H1 (cell line): ENCODE data around the gene ADCY2. TPM values are rescaled to one million over a fixed set of nuclear protein-coding genes. Genes with fewer than 3 reads are reported as not detected.

ENCODE experiments used
- CTCF ChIA-PET: fragments of 300-600 bp; sonication (Branson Sonifier 250); formaldehyde crosslinking; loops from one replicate; lab custom pipeline; 2021; ENCODE audit not compliant: partially characterized antibody; lab: Charles Lee
- POLR2A ChIA-PET: fragments of 300-600 bp; sonication (Branson Sonifier 250); formaldehyde crosslinking; loops from one replicate; lab custom pipeline; 2021; ENCODE audit warnings: inconsistent platforms; ENCODE audit not compliant: partially characterized antibody; lab: Charles Lee
- DNase-seq, 2 experiments: peaks; one replicate each; pipeline versions ENCODE4 v3.0.0 to v3.0.0-alpha.2; 2010 to 2022; ENCODE audit warnings: low spot score in 2 of 2, low read depth in 1 of 2, mixed read lengths in 1 of 2
- FAIRE-seq: peaks from 2 replicates; lab custom pipeline; 2011; peaks lifted over from hg19 to GRCh38; lab: Jason Lieb, UNC
- H2AFZ ChIP-seq: 2 replicates; pipeline ENCODE4 v1.8.1; 2012; ENCODE audit warnings: low read length, inconsistent platforms
- H2AK5ac ChIP-seq: 2 replicates; pipeline ENCODE4 v1.6.1; 2013; ENCODE audit warnings: low read depth, low read length
- H2BK120ac ChIP-seq: replicated peaks from 2 replicates; pipeline ENCODE3; 2013; ENCODE audit warnings: low read depth, low read length, inconsistent platforms
- H2BK12ac ChIP-seq: 2 replicates; pipeline ENCODE4 v1.6.1; 2013; ENCODE audit warnings: low read depth, low read length
- H2BK15ac ChIP-seq: 2 replicates; pipeline ENCODE4 v1.6.1; 2013; ENCODE audit warnings: low read length
- H2BK20ac ChIP-seq: 2 replicates; pipeline ENCODE4 v1.6.1; 2013; ENCODE audit warnings: low read length
- H2BK5ac ChIP-seq: 2 replicates; pipeline ENCODE4 v1.6.1; 2013; ENCODE audit warnings: low read depth, low read length
- H3K14ac ChIP-seq: 2 replicates; pipeline ENCODE4 v1.6.1; 2013; ENCODE audit warnings: inconsistent platforms; ENCODE audit not compliant: insufficient read length
- H3K18ac ChIP-seq: 2 replicates; pipeline ENCODE4 v1.6.1; 2013; ENCODE audit warnings: low read length; ENCODE audit errors: extremely low read depth
- H3K23ac ChIP-seq: 2 replicates; pipeline ENCODE4 v1.6.1; 2013; ENCODE audit warnings: inconsistent platforms; ENCODE audit not compliant: insufficient read length
- H3K23me2 ChIP-seq: 2 replicates; pipeline ENCODE4 v1.6.1; 2013; ENCODE audit warnings: low read depth, low read length
- H3K27ac ChIP-seq: 2 replicates; pipeline ENCODE4 v1.6.1; 2011; ENCODE audit warnings: low read depth, low read length, inconsistent platforms
- H3K27me3 ChIP-seq, 4 experiments: replicated peaks in 1 of 4; 1 replicate in 1 of 4; 2 replicates in 3 of 4; pipeline versions ENCODE4 v1.6.1 to v1.8.1; 2011 to 2013; ENCODE audit warnings: low read length in 3 of 4, mild to moderate bottlenecking in 3 of 4, inconsistent platforms in 2 of 4, mixed read lengths in 2 of 4, moderate library complexity in 1 of 4; ENCODE audit not compliant: control insufficient read depth in 3 of 4, insufficient read depth in 3 of 4; ENCODE audit errors: extremely low read depth in 1 of 4
- H3K36me3 ChIP-seq, 4 experiments: 2 replicates each; pipeline versions ENCODE4 v1.6.1 to v1.8.1; 2011 to 2013; ENCODE audit warnings: mild to moderate bottlenecking in 4 of 4, low read length in 3 of 4, moderate library complexity in 2 of 4, control low read depth in 1 of 4, inconsistent platforms in 1 of 4; ENCODE audit not compliant: insufficient read depth in 4 of 4, control insufficient read depth in 2 of 4
- H3K4ac ChIP-seq: replicated peaks from 2 replicates; pipeline ENCODE3; 2013; ENCODE audit warnings: low read length, low read depth, mixed read lengths, inconsistent platforms; ENCODE audit not compliant: insufficient read length
- H3K4me1 ChIP-seq, 4 experiments: replicated peaks in 1 of 4; 1 replicate in 1 of 4; 2 replicates in 3 of 4; pipeline versions ENCODE4 v1.6.1 to v1.8.1; 2011 to 2013; ENCODE audit warnings: low read length in 3 of 4, inconsistent platforms in 2 of 4, mixed read lengths in 1 of 4; ENCODE audit not compliant: insufficient read depth in 4 of 4, control insufficient read depth in 3 of 4
- H3K4me2 ChIP-seq, 2 experiments: 2 replicates each; pipeline versions ENCODE4 v1.6.1 to v1.8.1; 2011 to 2013; ENCODE audit warnings: low read depth in 2 of 2, low read length in 2 of 2, control low read depth in 1 of 2, inconsistent platforms in 1 of 2, mild to moderate bottlenecking in 1 of 2; ENCODE audit not compliant: insufficient read depth in 1 of 2
- H3K4me3 ChIP-seq, 4 experiments: fragments of 200-600, 300-600 bp in 1 of 4; sonication (generic), shearing (Covaris generic), sonication (Bioruptor Twin) in 1 of 4; 2 replicates each; pipeline versions ENCODE4 v1.5.1 to v1.8.1; 2011 to 2016; ENCODE audit warnings: low read length in 4 of 4, low read depth in 3 of 4, control low read depth in 2 of 4, inconsistent platforms in 2 of 4, mild to moderate bottlenecking in 2 of 4, mixed read lengths in 1 of 4, moderate library complexity in 1 of 4; ENCODE audit not compliant: insufficient read depth in 2 of 4; ENCODE audit errors: extremely low read depth in 1 of 4
- H3K56ac ChIP-seq: replicated peaks from 2 replicates; pipeline ENCODE3; 2013; ENCODE audit warnings: low read depth, mild to moderate bottlenecking, mixed read lengths, low read length, inconsistent platforms; ENCODE audit not compliant: insufficient read length
- H3K79me1 ChIP-seq: 2 replicates; pipeline ENCODE4 v1.6.1; 2013; ENCODE audit warnings: low read depth, low read length, control low read depth
- H3K79me2 ChIP-seq, 2 experiments: 2 replicates each; pipeline versions ENCODE4 v1.6.1 to v1.8.1; 2012 to 2013; ENCODE audit warnings: low read length in 2 of 2, mild to moderate bottlenecking in 2 of 2, inconsistent platforms in 1 of 2; ENCODE audit not compliant: insufficient read depth in 2 of 2, control insufficient read depth in 1 of 2
- H3K9ac ChIP-seq, 4 experiments: replicated peaks in 1 of 4; 1 replicate in 1 of 4; 2 replicates in 3 of 4; pipeline versions ENCODE4 v1.6.1 to v1.8.1; 2011 to 2013; ENCODE audit warnings: low read depth in 3 of 4, low read length in 3 of 4, control low read depth in 2 of 4, mild to moderate bottlenecking in 2 of 4, moderate library complexity in 2 of 4, inconsistent platforms in 1 of 4; ENCODE audit errors: extremely low read depth in 1 of 4
- H3K9me3 ChIP-seq, 2 experiments: 2 replicates each; pipeline versions ENCODE4 v1.6.1 to v1.8.1; 2012 to 2013; ENCODE audit warnings: mild to moderate bottlenecking in 2 of 2, moderate library complexity in 2 of 2, control low read depth in 1 of 2, inconsistent platforms in 1 of 2, low read depth in 1 of 2, low read length in 1 of 2, mixed read lengths in 1 of 2; ENCODE audit not compliant: insufficient read depth in 2 of 2
- H4K20me1 ChIP-seq, 2 experiments: replicated peaks in 1 of 2; 2 replicates each; pipeline versions ENCODE3 to v1.8.1; 2011 to 2013; ENCODE audit warnings: inconsistent platforms in 2 of 2, low read length in 2 of 2, mild to moderate bottlenecking in 1 of 2; ENCODE audit not compliant: insufficient read depth in 2 of 2, control insufficient read depth in 1 of 2
- H4K5ac ChIP-seq: 2 replicates; pipeline ENCODE4 v1.6.1; 2013; ENCODE audit warnings: low read length, low read depth, mixed read lengths, inconsistent platforms; ENCODE audit not compliant: insufficient read length
- H4K8ac ChIP-seq: 2 replicates; pipeline ENCODE4 v1.8.0; 2013; ENCODE audit warnings: mild to moderate bottlenecking, moderate library complexity, low read length, inconsistent platforms; ENCODE audit not compliant: insufficient read depth; ENCODE audit errors: extremely low read depth
- H4K91ac ChIP-seq: replicated peaks from 2 replicates; pipeline ENCODE3; 2013; ENCODE audit warnings: low read length, mixed read lengths, inconsistent platforms; ENCODE audit not compliant: insufficient read length
- ATF2 ChIP-seq: IDR thresholded peaks from 2 replicates; pipeline ENCODE4 v1.6.1; 2012; ENCODE audit warnings: low read length, inconsistent platforms
- BCL11A ChIP-seq, 2 experiments: IDR thresholded peaks; one replicate each; pipeline ENCODE4 v1.6.1; 2011; ENCODE audit warnings: low read depth in 2 of 2, low read length in 2 of 2, mild to moderate bottlenecking in 2 of 2
- E2F6 ChIP-seq: IDR thresholded peaks from 2 replicates; pipeline ENCODE4 v1.6.1; 2012; ENCODE audit warnings: inconsistent platforms
- EP300 ChIP-seq, 2 experiments: IDR thresholded peaks; 1 replicate in 1 of 2; 2 replicates in 1 of 2; pipeline ENCODE4 v1.6.1; 2011 to 2012; ENCODE audit warnings: low read depth in 2 of 2, low read length in 2 of 2, mild to moderate bottlenecking in 2 of 2, borderline replicate concordance in 1 of 2, inconsistent platforms in 1 of 2, moderate library complexity in 1 of 2
- RFX5 ChIP-seq: IDR thresholded peaks from 2 replicates; pipeline ENCODE4 v1.6.1; 2011; ENCODE audit warnings: low read depth, low read length, improper control_type of control experiment, borderline replicate concordance
- SIRT6 ChIP-seq: IDR thresholded peaks from one replicate; pipeline ENCODE4 v1.7.1; 2012; ENCODE audit warnings: low read length, inconsistent platforms
- TAF1 ChIP-seq: IDR thresholded peaks from 2 replicates; pipeline ENCODE4 v1.6.1; 2011; ENCODE audit warnings: mild to moderate bottlenecking, low read depth, low read length
- TCF12 ChIP-seq: IDR thresholded peaks from 2 replicates; pipeline ENCODE4 v1.6.1; 2011; ENCODE audit warnings: low read depth, mild to moderate bottlenecking, low read length
- TEAD4 ChIP-seq: IDR thresholded peaks from 2 replicates; pipeline ENCODE4 v1.6.1; 2012; ENCODE audit warnings: low read depth, low read length, inconsistent platforms, mixed read lengths
- YY1 ChIP-seq: IDR thresholded peaks from 2 replicates; pipeline ENCODE4 v1.6.1; 2011; ENCODE audit warnings: low read depth, mild to moderate bottlenecking, low read length
- WGBS, 2 experiments: shearing (Covaris generic) in 1 of 2; methylation state at CpG; one replicate each; pipeline versions ENCODE4 v1.1.6 to v1.1.7; 2013 to 2015; ENCODE audit warnings: low lambda C conversion rate in 2 of 2, mixed read lengths in 2 of 2, inconsistent platforms in 1 of 2, low coverage in 1 of 2, missing lambda C conversion rate in 1 of 2; ENCODE audit not compliant: insufficient replicate concordance in 2 of 2, insufficient coverage in 1 of 2, insufficient read length in 1 of 2; ENCODE audit errors: extremely low coverage in 1 of 2, missing lambda C conversion rate in 1 of 2; 5-methylcytosine and 5-hydroxymethylcytosine counted together
- polyA plus RNA-seq, 7 experiments: library from polyadenylated mRNA; depleted of rRNA in 3 of 7; stranded (reverse) in 5 of 7; unstranded in 2 of 7; fragments of >200 nt in 5 of 7; fragments of 200-250 nt in 2 of 7; gene quantifications; 1 replicate in 5 of 7; 2 replicates in 1 of 7; 4 replicates in 1 of 7; pipeline versions ENCODE4 v1.2.1 to v1.2.3, GENCODE V29; 2011 to 2013; ENCODE audit warnings: missing spikeins in 2 of 7, mixed read lengths in 2 of 7
- total RNA-seq: library from RNA; stranded (reverse); fragmentation: NEBNext Ultra II Directional; extraction: Animal tissue kit (Norgen Biotek cat#: 25700); gene quantifications from 2 replicates; pipeline ENCODE4 v1.2.1, GENCODE V29; 2021

The ADCY2 gene
- total and polyA plus RNA-seq, 2 of the 8 experiments (the other 6 are each of a cell fraction or from before 2014, with no cell fraction given) = 35.8 to 122 TPM

GRCh38 chr5:7473668-7474215, 77.8 kb downstream of the ADCY2 start:
- H4K91ac ChIP-seq = no peak overlapping the region
- no peak overlapping the region for H2BK20ac ChIP-seq
- no peak overlapping the region for H4K8ac ChIP-seq
- DNase-seq (peak in 1 of 2 experiments; percentile 29), FAIRE-seq (peak; percentile 97)
- peaks cover 3 to 18% (median 10%) of the 10 kb centered on the region in 4 experiments for H3K4me1 ChIP-seq
- ChIA-PET CTCF (interaction anchor here (1.0 to 5.3 kb wide), 5 partner anchors 8 to 120 kb away, joined by 4 to 19 read pairs (median 5); no protein-coding TSS in a partner anchor), POLR2A (interaction anchor here (0.8 kb wide), 1 partner anchor 218 kb away, joined by 3 read pairs; no protein-coding TSS in a partner anchor)
- H3K9me3 ChIP-seq = peaks cover 0 to 4% of the 10 kb centered on the region in 2 experiments; a peak in 3 of 4 replicates
- H2AFZ ChIP-seq = no peak overlapping the region
- no peak overlapping the region for H2AK5ac ChIP-seq
- peak overlapping the region in 1 of 4 experiments; percentile 5; a peak in 1 of 8 replicates for H3K4me3 ChIP-seq
- H4K20me1 ChIP-seq = peaks cover 0 to 2% of the 10 kb centered on the region in 2 experiments
- no peak overlapping the region for H3K56ac ChIP-seq
- H2BK15ac ChIP-seq = no peak overlapping the region
- H2BK120ac ChIP-seq = no peak overlapping the region
- H3K18ac ChIP-seq = no peak overlapping the region
- H3K27me3 ChIP-seq = no peaks in the 10 kb centered on the region
- no peak overlapping the region for H2BK12ac ChIP-seq
- H4K5ac ChIP-seq = no peak overlapping the region
- peak overlapping the region in 1 of 4 experiments; percentile 34; a peak in 1 of 7 replicates for H3K9ac ChIP-seq
- H3K27ac ChIP-seq = peak overlapping the region; percentile 58
- WGBS, 2 experiments = 19% methylated on average over 1 of the region's 1 CpG; no CpG with 5 or more reads in 1 of the 2 experiments
- peaks cover 0 to 93% of the 10 kb centered on the region in 2 experiments; a peak in 3 of 4 replicates for H3K79me2 ChIP-seq
- H3K23me2 ChIP-seq = no peaks in the 10 kb centered on the region
- H3K36me3 ChIP-seq = no peaks in the 10 kb centered on the region; a peak in 1 of 8 replicates
- no peak overlapping the region for H3K14ac ChIP-seq
- peak overlapping the region; percentile 7 to 43 for H3K4me2 ChIP-seq
- H3K23ac ChIP-seq = no peak overlapping the region
- no peak overlapping the region for H2BK5ac ChIP-seq
- H3K79me1 ChIP-seq = peaks cover 3% of the 10 kb centered on the region; the same call in 1 of the 2 replicates
- H3K4ac ChIP-seq = no peak overlapping the region
- TF ChIP-seq TEAD4 = 0 out of 2 replicates have a peak, but pooled peaks have one; percentile 61
- peak in 1 of 2 experiments; percentile 68; a peak in 1 of 3 replicates for TF ChIP-seq EP300 (IDR thresholded peaks at IDR 0.05; ENCODE audit: borderline replicate concordance in 1 of 2, low read depth in 2 of 2, low read length in 2 of 2)
- no peak for TF ChIP-seq RFX5
- TF ChIP-seq ATF2 = no peak
- TF ChIP-seq TCF12 = 0 out of 2 replicates have a peak, but pooled peaks have one; percentile 32
- no peak for TF ChIP-seq SIRT6
- TF ChIP-seq TAF1 = 0 out of 2 replicates have a peak, but pooled peaks have one; percentile 44
- TF ChIP-seq YY1 = peak; percentile 57; the same call in 1 of the 2 replicates
- no peak for TF ChIP-seq E2F6
- TF ChIP-seq BCL11A (IDR thresholded peaks at IDR 0.05; ENCODE audit: low read depth in 2 of 2, low read length in 2 of 2) = no peak
